Measurements from ENCODE around the gene RSAD1. TPM values are rescaled to one million over a fixed set of nuclear protein-coding genes. Genes with fewer than 3 reads are reported as not detected.

RSAD1 gene
- total and polyA plus RNA-seq, 2 donors: 18.7 to 36.4 TPM

DNA sequence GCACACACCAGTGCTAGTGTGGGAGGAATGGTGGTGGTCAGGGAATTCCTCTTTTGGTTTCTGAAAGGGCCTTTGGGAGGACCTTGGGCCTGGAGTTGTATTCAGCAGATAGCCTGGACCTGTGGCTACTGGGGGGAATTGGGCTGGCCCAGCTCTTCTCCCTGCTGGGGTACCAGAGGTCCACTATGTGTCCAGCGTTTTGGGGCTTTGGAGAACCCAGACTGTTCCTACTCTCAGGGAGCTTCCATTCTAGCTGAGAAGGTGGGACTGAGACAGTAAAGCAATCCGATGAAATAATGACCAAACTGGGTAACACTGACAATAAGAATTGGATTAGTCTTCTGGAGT, 56.3 kb downstream of the RSAD1 start:
- 94% methylated on average over 2 of the region's 2 CpGs for WGBS
- Histone ChIP-seq H3K9me3 (ENCODE audit: control insufficient read depth in 2 of 2, insufficient read depth in 1 of 2, low read length in 1 of 2) (no peaks in the 10 kb centered on the region), H3K27me3 (ENCODE audit: control insufficient read depth in 2 of 2, insufficient read depth in 1 of 2, low read length in 1 of 2) (peaks cover 33 to 77% of the 10 kb centered on the region in 2 donors), H3K4me3 (ENCODE audit: low read length in 2 of 2) (peak overlapping the region in 1 of 2 donors; percentile 26), H3K27ac (ENCODE audit: low read depth in 1 of 2, low read length in 1 of 2) (no peak overlapping the region), H3K4me1 (ENCODE audit: control insufficient read depth in 2 of 2, insufficient read depth in 2 of 2, low read length in 2 of 2) (peaks cover 0 to 8% of the 10 kb centered on the region in 2 donors), H3K36me3 (ENCODE audit: control insufficient read depth in 2 of 2, insufficient read depth in 2 of 2, low read length in 1 of 2) (no peaks in the 10 kb centered on the region)
- DNase-seq (ENCODE audit: low read depth in 6 of 9, low spot score in 9 of 9): no peak

- Histone ChIP-seq H3K4me3 (ENCODE audit: low read length in 2 of 2) (no peak overlapping the region), H3K27ac (ENCODE audit: low read depth in 1 of 2, low read length in 1 of 2) (no peak overlapping the region), H3K4me1 (ENCODE audit: control insufficient read depth in 2 of 2, insufficient read depth in 2 of 2, low read length in 2 of 2) (peaks cover 0 to 8% of the 10 kb centered on the region in 2 donors), H3K36me3 (ENCODE audit: control insufficient read depth in 2 of 2, insufficient read depth in 2 of 2, low read length in 1 of 2) (no peaks in the 10 kb centered on the region), H3K9me3 (ENCODE audit: control insufficient read depth in 2 of 2, insufficient read depth in 1 of 2, low read length in 1 of 2) (no peaks in the 10 kb centered on the region), H3K27me3 (ENCODE audit: control insufficient read depth in 2 of 2, insufficient read depth in 1 of 2, low read length in 1 of 2) (peaks cover 33 to 79% of the 10 kb centered on the region in 2 donors)
- 93% methylated on average over 7 of the region's 7 CpGs for WGBS
- DNase-seq (ENCODE audit: low read depth in 6 of 9, low spot score in 9 of 9): no peak
Observed at GRCh38 chr17:50535407-50535806, 56.7 kb downstream of the RSAD1 start.

Other genes starting within 250 kb of the RSAD1 start
- 0.09 TPM for gene TMEM92, start 204.4 kb upstream of the RSAD1 start, total RNA-seq
- gene TMEM92, start 204.4 kb upstream of the RSAD1 start, polyA plus RNA-seq: 0.09 TPM
- gene XYLT2, start 132.7 kb upstream of the RSAD1 start, total RNA-seq: 16.2 TPM
- gene XYLT2, start 132.7 kb upstream of the RSAD1 start, polyA plus RNA-seq: 19.5 TPM
- 69.2 TPM for gene MRPL27, start 105.7 kb upstream of the RSAD1 start, total RNA-seq
- 85.9 TPM for gene MRPL27, start 105.7 kb upstream of the RSAD1 start, polyA plus RNA-seq
- gene EME1, start 105.6 kb upstream of the RSAD1 start, total RNA-seq: 7.7 TPM
- 1.4 TPM for gene EME1, start 105.6 kb upstream of the RSAD1 start, polyA plus RNA-seq
- gene LRRC59, start 81.3 kb upstream of the RSAD1 start, total RNA-seq: 38.7 TPM
- gene LRRC59, start 81.3 kb upstream of the RSAD1 start, polyA plus RNA-seq: 27.8 TPM
- 13.4 TPM for gene ACSF2, start 52.6 kb upstream of the RSAD1 start, total RNA-seq
- 41.6 TPM for gene ACSF2, start 52.6 kb upstream of the RSAD1 start, polyA plus RNA-seq
- 0.05 TPM for gene CHAD, start 10.0 kb upstream of the RSAD1 start, total RNA-seq
- gene CHAD, start 10.0 kb upstream of the RSAD1 start, polyA plus RNA-seq: 0.37 TPM
- 1.2 TPM for gene MYCBPAP, start 29.6 kb downstream of the RSAD1 start, total RNA-seq
- gene MYCBPAP, start 29.6 kb downstream of the RSAD1 start, polyA plus RNA-seq: 1.5 TPM
- gene EPN3, start 53.9 kb downstream of the RSAD1 start, total RNA-seq: 2.2 TPM
- gene EPN3, start 53.9 kb downstream of the RSAD1 start, polyA plus RNA-seq: 5.3 TPM
- gene SPATA20, start 68.3 kb downstream of the RSAD1 start, total RNA-seq: 8.0 TPM
- 12.4 TPM for gene SPATA20, start 68.3 kb downstream of the RSAD1 start, polyA plus RNA-seq
- gene CACNA1G, start 81.9 kb downstream of the RSAD1 start, total RNA-seq: 0.38 TPM
- gene CACNA1G, start 81.9 kb downstream of the RSAD1 start, polyA plus RNA-seq: 0.27 TPM
- gene ABCC3, start 156.0 kb downstream of the RSAD1 start, total RNA-seq: 1.8 TPM
- 3.7 TPM for gene ABCC3, start 156.0 kb downstream of the RSAD1 start, polyA plus RNA-seq
- 16.6 TPM for gene ANKRD40, start 229.1 kb downstream of the RSAD1 start, total RNA-seq
- gene ANKRD40, start 229.1 kb downstream of the RSAD1 start, polyA plus RNA-seq: 11.9 TPM
- 145 TPM for gene LUC7L3, start 240.7 kb downstream of the RSAD1 start, total RNA-seq
- gene LUC7L3, start 240.7 kb downstream of the RSAD1 start, polyA plus RNA-seq: 200 TPM

Measured in thymus (tissue), 11 donors.